ENCODE measurements around the gene LRP1B.
"Not testable (repeated sequence)": the region's sequence is repeated elsewhere in the genome, so short reads cannot be mapped to it uniquely, and the experiment has no call there.

Gene LRP1B

GRCh38 chr2:140551287-140551686 is 1579.5 kb downstream of the LRP1B start:
- no peak for DNase-seq (ENCODE audit: low spot score)
- TF ChIP-seq CTCF (IDR thresholded peaks at IDR 0.05; ENCODE audit: extremely low read depth, missing control alignments), result no peak

- no peak for DNase-seq (ENCODE audit: low spot score)
- no peak for TF ChIP-seq CTCF (IDR thresholded peaks at IDR 0.05; ENCODE audit: extremely low read depth, missing control alignments)
These were observed 1580.0 kb downstream of the LRP1B start for GRCh38 chr2:140550821-140551220.

GRCh38 chr2:140544769-140545168 is 1586.0 kb downstream of the LRP1B start:
- DNase-seq (ENCODE audit: low spot score), result not testable (repeated sequence)

GRCh38 chr2:140542627-140543026 is 1588.2 kb downstream of the LRP1B start:
- no peak for TF ChIP-seq CTCF (IDR thresholded peaks at IDR 0.05; ENCODE audit: extremely low read depth, missing control alignments)
- DNase-seq (ENCODE audit: low spot score), result no peak

GRCh38 chr2:140539242-140539875 is 1591.5 kb downstream of the LRP1B start:
- no peak for DNase-seq (ENCODE audit: low spot score)
- TF ChIP-seq CTCF (IDR thresholded peaks at IDR 0.05; ENCODE audit: extremely low read depth, missing control alignments), result no peak

GRCh38 chr2:140529706-140530105 is 1601.1 kb downstream of the LRP1B start:
- no peak for DNase-seq (ENCODE audit: low spot score)
- no peak for TF ChIP-seq CTCF (IDR thresholded peaks at IDR 0.05; ENCODE audit: extremely low read depth, missing control alignments)

- no peak for TF ChIP-seq CTCF (IDR thresholded peaks at IDR 0.05; ENCODE audit: extremely low read depth, missing control alignments)
- DNase-seq (ENCODE audit: low spot score), result no peak
These were observed 1601.8 kb downstream of the LRP1B start for GRCh38 chr2:140528982-140529381.

- DNase-seq (ENCODE audit: low spot score), result no peak
- no peak for TF ChIP-seq CTCF (IDR thresholded peaks at IDR 0.05; ENCODE audit: extremely low read depth, missing control alignments)
These were observed 1604.2 kb downstream of the LRP1B start for GRCh38 chr2:140526575-140526974.

All from GM20000 (cell line).